ENCODE data around the gene THSD7A. TPM values are rescaled to one million over a fixed set of nuclear protein-coding genes. Genes with fewer than 3 reads are reported as not detected.

THSD7A gene
- total and polyA plus RNA-seq, 9 of the 15 experiments (the other 6 are each of a cell fraction or from before 2014, with no cell fraction given) = 0.01 to 0.02 TPM; not detected in 7

- H3K27me3 ChIP-seq (ENCODE audit: control insufficient read depth in 2 of 2, insufficient read depth in 2 of 2, low read length in 2 of 2) = no peaks in the 10 kb centered on the region
- DNase-seq (ENCODE audit: extremely low read depth in 1 of 4, low spot score in 3 of 4) (no peak), ATAC-seq (no peak), FAIRE-seq (no peak)
- no peaks in the 10 kb centered on the region for H3K4me1 ChIP-seq (replicated peaks in 1 of 2; ENCODE audit: control insufficient read depth in 2 of 2, insufficient read depth in 2 of 2, low read length in 2 of 2)
- 6% methylated on average over 2 of the region's 2 CpGs for WGBS (ENCODE audit: insufficient coverage, low coverage, missing lambda C conversion rate)
- no peaks in the 10 kb centered on the region for H4K20me1 ChIP-seq (replicated peaks; ENCODE audit: control insufficient read depth, insufficient read depth, low read length)
- no peak overlapping the region for H2AFZ ChIP-seq (ENCODE audit: low read depth, low read length)
- POLR2A ChIA-PET = no interaction called here
- no peaks in the 10 kb centered on the region for H3K9me1 ChIP-seq (ENCODE audit: control insufficient read depth, insufficient read depth, low read length)
- H3K4me2 ChIP-seq (ENCODE audit: insufficient read depth, low read length) = no peak overlapping the region
- H3K27ac ChIP-seq (ENCODE audit: extremely low read depth, low read depth, low read length) = no peak overlapping the region
- CTCF ChIA-PET (ENCODE audit: low intra/inter-chr PET ratio) = no interaction called here
- no TSS peak for BruUV-seq (replicated peaks)
- intact Hi-C loops (cut with micrococcal nuclease) (no loop called here), in situ Hi-C loops (cut with MboI) (no loop called here)
- H3K79me2 ChIP-seq (ENCODE audit: control insufficient read depth, insufficient read depth, low read length) = no peaks in the 10 kb centered on the region
- H3K4me3 ChIP-seq = no peak overlapping the region
- H3K36me3 ChIP-seq (ENCODE audit: control insufficient read depth, insufficient read depth, low read length) = no peaks in the 10 kb centered on the region
- H3K9ac ChIP-seq (ENCODE audit: insufficient read depth in 1 of 2, low read depth in 2 of 2, low read length in 2 of 2) = no peak overlapping the region
- H3K9me3 ChIP-seq (replicated peaks; ENCODE audit: control insufficient read depth, insufficient read depth, low read depth, low read length) = 0 out of 2 replicates have a peak, but pooled peaks cover 2% of the 10 kb centered on the region
- no peak for TF ChIP-seq ZNF695 (CRISPR knock-in tag; IDR thresholded peaks at IDR 0.05)
- TF ChIP-seq ZBTB9 (CRISPR knock-in tag; IDR thresholded peaks at IDR 0.05) = no peak
- TF ChIP-seq ZNF311 (CRISPR knock-in tag; IDR thresholded peaks at IDR 0.05) = no peak
- no peak for TF ChIP-seq POLR2G (IDR thresholded peaks at IDR 0.05; ENCODE audit: low read depth, low read length)
- TF ChIP-seq BRD4 (IDR thresholded peaks at IDR 0.05) = no peak
- TF ChIP-seq TAL1 (IDR thresholded peaks at IDR 0.05) = no peak
- no peak for TF ChIP-seq THAP12 (CRISPR knock-in tag; IDR thresholded peaks at IDR 0.05)
- no peak for TF ChIP-seq STAG1 (CRISPR knock-in tag; IDR thresholded peaks at IDR 0.05; ENCODE audit: borderline replicate concordance)
- TF ChIP-seq USF2 (CRISPR knock-in tag; IDR thresholded peaks at IDR 0.05) = no peak
- TF ChIP-seq SP2 (IDR thresholded peaks at IDR 0.05; ENCODE audit: extremely low read depth, low read depth, low read length, poor library complexity, severe bottlenecking) = no peak
- no peak for TF ChIP-seq LARP7 (IDR thresholded peaks at IDR 0.05)
- no peak for TF ChIP-seq ZHX1 (conservative IDR thresholded peaks at IDR 0.05; ENCODE audit: low read length)
- TF ChIP-seq ESRRA (IDR thresholded peaks at IDR 0.05; ENCODE audit: borderline replicate concordance, low read depth) = no peak
- TF ChIP-seq HLTF (IDR thresholded peaks at IDR 0.05) = no peak
- TF ChIP-seq ZKSCAN8 (CRISPR knock-in tag; IDR thresholded peaks at IDR 0.05) = no peak
- no peak for TF ChIP-seq MLLT1 (IDR thresholded peaks at IDR 0.05)
Measured at GRCh38 chr7:11698384-11698871, 133.6 kb downstream of the THSD7A start.
